Measurements from ENCODE around the gene RGS12.

Gene RGS12

GRCh38 chr4:3269991-3270611 lies 22.7 kb upstream of the RGS12 start:
- DNase-seq (ENCODE audit: low spot score) (no peak), FAIRE-seq (no peak)

DNA sequence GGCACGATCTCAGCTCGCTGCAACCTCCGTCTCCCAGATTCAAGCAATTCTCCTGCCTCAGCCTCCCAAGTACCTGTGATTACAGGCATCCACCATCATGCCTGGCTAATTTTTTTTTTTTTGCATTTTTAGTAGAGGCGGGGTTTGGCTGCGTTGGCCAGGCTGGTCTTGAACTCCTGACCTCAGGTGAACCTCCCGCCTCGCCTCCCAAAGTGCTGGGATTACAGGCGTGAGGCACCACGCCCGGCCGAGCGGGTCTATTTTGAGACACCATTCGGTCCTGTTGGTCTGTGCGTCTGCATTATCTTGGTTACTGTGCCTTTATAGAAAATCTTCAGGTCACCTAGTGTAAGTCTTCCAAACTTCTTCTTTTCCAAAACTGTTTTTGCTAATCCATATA lies 21.7 kb upstream of the RGS12 start:
- no peak for FAIRE-seq

GRCh38 chr4:3276986-3277385 lies 15.8 kb upstream of the RGS12 start:
- no peak for FAIRE-seq
- DNase-seq (ENCODE audit: low spot score), result peak; percentile 14

More for the DNA sequence above, 21.7 kb upstream of the RGS12 start:
- no peak for DNase-seq (ENCODE audit: low spot score)

GRCh38 chr4:3280466-3280865 lies 12.4 kb upstream of the RGS12 start:
- no peak for FAIRE-seq
- DNase-seq (ENCODE audit: low spot score), result no peak

- DNase-seq (ENCODE audit: low spot score) (no peak), FAIRE-seq (no peak)
Observed at GRCh38 chr4:3283483-3283882, 9.3 kb upstream of the RGS12 start.

DNA sequence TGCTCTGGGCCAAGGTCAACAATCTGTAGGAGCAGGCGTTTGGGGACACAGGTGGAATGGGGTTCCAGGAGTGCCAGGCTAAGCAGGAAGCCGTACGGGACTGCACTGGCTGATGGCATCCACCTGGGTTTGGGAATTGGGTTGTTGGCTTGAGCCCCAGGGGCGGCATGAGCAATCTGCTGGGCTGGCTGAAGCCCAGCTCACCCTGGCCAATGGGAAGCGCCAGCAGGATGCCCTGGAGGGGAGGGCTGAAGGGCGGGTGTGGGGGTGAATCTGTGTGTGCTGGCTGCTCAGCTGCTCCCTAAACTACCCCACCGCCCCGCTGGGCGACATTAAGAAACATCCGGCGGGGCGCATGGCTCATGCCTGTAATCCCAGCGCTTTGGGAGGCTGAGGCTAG lies 8.9 kb upstream of the RGS12 start:
- no peak for DNase-seq (ENCODE audit: low spot score)
- no peak for FAIRE-seq

DNA sequence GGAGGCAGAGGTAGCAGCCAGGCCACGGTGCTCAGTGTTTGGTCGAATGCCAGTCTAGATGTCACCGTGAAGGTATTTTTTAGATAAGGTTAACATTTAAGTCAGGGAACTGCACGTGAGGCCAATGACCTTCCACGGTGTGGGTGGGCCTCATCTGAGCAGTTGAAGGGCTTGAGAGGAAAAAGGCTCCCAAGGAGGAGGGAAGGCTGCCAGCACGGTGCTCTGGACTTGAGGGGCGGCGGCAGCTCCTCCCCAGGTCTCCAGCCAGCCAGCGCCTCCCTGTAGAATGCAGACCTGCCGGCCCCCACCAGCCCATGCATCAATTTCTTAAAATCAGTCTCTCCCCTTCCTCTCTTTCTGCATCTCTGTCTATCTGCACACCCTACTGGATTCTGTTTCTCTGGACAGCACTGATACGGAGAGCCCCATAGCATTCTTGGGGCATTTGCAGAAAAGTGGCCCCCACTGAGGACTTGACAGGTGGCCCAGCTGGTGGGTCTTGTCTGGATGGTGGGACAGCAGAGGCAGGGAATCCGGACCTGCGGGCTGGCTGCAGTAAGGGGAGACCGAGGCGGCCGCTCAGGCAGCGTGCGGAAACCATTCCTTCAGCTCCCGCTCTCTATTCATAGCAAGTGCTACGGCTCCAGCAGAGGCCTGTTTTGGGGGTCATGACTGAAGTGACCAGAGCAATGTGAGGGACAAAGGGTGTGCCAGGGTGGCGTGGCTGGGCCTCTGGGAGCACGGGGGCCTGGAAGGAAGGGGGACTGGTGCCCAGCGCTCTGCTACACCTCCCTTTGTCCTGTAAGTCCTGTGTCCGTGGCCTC lies 7.9 kb upstream of the RGS12 start:
- FAIRE-seq, result no peak
- DNase-seq (ENCODE audit: low spot score), result no peak

DNA sequence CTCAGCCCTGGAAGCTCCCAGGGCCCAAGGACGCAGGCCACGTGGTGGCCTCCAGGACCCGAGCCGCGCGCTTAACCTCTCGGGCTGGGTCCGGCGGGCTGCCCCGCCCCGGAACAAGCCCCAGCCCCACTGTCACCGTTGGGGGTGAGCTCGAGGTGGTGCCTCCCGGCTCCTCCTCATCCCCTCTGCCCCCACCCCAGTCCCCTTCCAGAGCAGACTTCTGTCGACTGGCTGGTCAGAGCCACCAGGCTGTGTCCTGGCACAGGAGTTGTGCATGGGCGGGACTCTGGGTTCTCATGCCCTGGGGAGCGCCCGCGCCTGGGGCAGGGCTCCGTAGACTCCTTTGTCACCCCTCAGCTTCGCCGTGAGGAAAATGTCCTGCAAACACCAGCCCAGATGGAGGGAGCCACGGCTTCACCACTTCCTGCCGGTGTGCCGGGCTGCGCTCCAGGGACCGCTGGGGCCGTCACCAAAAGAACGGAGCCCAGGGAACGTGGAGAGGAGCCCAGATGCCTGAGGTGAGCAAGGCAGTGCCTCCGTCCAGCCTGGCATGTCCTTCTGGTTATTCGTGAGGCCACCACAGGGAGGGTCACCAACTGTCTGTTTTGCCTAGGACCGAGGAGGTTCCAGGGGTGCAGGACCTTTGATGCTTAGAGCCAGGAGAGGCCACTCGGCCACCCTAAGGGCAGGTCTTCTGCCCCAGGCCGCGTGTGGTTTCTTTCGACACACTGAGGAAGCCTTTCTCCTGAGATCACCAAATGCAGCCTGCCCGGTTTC lies 7.1 kb upstream of the RGS12 start:
- DNase-seq (ENCODE audit: low spot score) (no peak), FAIRE-seq (no peak)

DNA sequence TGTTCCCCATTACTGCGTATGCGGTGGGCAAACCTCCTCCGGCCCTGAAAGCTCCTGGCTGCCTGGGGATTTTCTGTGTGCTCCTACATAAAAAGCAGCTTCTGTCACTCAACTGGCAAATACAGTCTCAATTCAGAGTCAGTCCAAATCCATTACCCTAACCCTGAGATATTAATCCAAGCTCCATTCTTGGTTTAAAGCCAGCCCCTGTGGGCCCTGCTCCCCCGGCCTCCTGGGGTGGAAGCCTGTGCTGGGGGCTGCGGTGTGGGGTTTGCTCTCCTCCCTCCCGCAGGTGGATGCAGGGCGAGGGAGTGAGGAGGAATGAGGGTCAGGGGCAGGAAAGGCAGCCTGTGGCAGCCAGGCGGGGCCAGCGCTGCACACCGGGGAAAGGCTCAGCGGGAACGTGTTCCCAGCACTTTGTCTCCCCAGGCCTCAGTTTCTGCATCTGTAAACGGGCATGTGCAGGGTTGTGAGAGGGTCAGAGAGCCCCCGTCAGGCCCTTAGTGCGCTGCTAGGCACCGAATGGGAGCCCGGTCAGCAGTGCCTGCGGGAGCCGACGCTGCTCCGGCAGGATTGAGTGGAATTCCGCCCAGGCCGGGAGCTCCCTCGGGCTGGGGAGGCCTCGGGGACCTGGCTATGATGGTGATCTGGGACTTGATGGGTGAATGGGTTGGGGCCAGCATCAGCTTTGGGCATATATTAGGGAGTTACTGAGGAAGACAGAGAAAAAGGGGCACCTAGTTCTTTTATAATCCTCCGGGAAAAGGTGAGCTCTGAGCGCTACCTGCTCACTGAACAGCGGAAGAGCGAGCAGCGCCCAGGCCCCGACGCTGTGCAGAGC lies 6.3 kb upstream of the RGS12 start:
- DNase-seq (ENCODE audit: low spot score) (no peak), FAIRE-seq (no peak)

DNA sequence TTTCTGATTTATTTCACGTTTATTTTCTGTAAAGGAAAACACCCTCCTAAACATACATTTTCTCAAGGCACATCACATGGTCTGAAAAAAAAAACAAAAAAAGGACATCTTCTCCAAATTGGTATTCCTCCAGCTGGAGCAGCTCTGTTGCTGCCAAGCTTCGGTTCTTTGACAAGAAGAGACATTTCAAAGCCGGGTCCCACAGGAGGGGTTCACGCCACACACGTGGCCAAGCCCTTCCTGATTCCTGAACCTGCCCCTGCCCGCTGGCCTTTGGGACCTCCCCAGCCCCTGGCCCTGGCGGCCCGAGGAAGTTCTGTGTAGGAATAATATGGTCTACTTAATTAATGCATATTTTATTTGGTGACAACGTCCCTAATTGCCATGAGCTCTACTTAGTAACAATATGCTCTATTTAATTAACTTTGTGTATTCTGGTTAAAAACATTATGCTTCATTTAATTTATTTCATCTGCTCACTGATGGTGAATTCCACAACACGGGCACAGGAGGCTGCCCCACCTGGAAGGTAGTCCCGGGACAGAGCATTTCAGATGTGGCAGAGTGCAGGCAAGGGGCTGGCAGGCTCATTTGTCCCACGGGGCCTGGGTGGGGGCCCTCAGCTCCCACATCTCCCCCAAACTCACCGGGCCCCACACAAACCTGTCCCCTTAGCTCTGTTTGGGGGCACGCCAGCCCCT lies 5.4 kb upstream of the RGS12 start:
- FAIRE-seq (no peak), DNase-seq (ENCODE audit: low spot score) (no peak)

DNA sequence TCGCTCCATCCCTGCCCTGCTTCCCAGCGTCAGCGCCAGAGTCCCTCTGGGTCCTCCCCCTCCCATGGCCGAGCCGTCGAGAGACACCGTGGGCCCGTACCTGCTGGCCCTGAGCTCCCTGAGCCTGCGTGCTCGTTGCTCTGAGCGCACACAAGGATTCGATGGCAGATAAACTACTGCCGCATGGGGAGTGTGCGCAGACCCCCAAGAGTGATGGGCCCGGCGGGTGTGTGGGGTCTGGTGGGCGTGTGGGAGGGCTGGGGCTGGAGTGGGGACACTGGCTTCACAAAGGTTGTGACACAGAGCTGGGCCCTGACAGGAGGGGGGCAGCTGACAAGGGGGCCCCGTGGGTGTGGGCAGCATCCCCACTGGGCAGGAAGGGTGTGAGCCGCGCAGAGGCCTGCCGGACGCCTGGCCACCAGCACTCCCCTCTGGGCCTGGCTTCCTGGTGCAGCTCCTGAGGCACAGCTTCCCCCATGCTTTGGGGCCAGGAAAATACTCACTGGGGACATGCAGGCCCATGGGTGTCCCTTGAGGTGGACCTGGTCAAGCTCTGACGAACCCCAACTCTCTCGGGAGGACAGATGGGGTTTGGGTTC lies 4.8 kb upstream of the RGS12 start:
- no peak for FAIRE-seq
- DNase-seq (ENCODE audit: low spot score), result no peak

- FAIRE-seq, result no peak
- DNase-seq (ENCODE audit: low spot score), result no peak
Observed at GRCh38 chr4:3288571-3289094, 4.2 kb upstream of the RGS12 start.

DNA sequence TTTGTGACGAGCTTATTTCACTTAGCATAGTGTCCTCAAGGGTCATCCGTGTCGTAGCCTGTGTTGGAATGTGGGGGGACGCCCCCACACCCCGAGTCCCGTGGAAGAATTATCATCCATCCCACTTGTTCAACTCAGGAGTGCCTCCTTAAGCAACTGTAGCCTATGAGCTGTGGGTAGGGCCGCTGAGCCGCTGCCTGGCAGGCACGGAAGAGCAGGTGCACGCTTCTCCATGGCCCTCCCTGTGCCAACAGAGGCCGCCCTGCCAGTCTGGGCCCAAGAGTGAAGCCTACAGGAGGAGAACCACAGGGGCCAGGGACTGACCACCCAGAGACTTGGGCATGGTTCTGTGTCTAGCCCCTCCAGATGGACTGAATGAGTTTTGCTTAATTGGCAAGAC lies 2.3 kb upstream of the RGS12 start:
- DNase-seq (ENCODE audit: low spot score) (no peak), FAIRE-seq (no peak)

DNA sequence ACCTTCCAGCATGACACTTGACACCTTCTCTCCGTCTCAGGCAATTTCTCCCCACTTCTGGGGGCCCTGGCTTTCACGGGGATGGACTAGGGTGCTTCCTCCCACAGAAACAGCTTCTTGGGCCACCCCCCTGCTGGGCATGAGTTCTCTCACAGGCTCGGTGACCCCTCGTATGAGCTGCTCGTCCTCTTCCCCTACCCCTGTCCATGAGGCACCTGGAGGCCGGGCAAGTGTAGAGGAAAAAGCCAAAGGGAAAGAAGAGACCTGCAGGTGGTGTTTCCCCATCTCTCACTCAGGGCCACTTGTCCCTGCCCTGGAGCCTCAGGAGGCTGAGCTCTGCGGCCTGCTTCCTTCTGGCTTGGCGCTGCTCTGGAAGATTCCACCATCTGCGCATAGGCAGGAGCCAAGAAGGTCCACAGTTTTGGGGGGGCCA lies 1.9 kb upstream of the RGS12 start:
- DNase-seq (ENCODE audit: low spot score), result no peak
- FAIRE-seq, result no peak

DNA sequence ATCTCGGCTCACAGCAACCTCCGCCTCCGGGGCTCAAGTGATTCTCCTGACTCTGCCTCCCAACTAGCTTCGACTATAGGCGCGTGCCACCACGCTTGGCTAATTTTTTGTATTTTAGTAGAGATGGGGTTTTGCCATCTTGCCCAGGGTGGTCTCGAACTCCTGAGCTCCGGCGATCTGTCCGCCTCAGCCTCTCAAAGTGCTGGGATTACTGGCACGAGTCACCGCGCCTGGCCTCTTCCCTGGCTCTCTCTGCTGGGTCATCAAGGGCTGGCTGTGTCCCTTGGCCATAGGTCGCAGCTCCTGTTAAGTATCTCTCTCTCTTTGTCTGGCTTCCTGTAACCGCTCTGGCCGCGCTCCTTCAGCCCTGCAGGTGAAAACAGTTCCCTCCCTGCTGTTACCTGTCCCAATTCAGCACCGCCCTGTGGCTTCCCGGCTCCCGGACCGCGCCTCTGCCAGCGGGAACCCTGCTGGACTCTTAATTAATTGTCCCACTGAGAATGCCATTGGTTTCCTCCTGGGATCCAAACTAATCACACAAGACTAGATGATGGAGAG lies 1.3 kb upstream of the RGS12 start:
- DNase-seq (ENCODE audit: low spot score), result no peak
- no peak for FAIRE-seq

DNA sequence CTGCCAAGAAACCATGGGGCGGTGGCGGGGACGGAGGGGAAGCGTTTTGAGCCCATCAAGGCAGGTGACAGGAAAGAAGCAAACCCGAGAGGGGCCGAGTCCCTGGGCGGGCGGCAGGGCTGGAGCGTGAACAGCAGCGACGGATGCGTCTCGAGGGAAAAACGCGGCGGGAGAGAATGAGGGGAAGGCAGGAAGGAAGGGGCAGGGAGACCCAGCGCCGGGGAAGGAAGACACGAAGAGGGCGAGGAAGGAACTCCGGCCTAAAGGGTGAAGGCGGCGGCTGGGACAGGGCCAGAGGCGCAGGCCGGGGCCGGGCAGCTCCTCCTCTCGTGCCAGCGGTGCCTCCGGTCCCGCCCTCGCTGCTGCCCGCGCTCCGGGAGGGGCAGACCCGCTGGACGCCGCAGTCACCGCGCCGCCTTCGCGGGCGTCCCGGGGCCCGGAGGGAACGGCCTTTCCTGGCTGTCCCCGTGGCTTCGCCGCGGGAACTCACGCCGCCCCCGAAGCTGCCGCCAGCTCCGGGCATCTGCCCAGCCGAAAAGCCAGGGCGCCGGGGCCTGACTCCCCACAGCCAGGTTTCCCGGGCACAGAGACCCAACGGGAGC lies 751 bp upstream of the RGS12 start:
- peak; percentile 68 for DNase-seq (ENCODE audit: low spot score)
- no peak for FAIRE-seq

GRCh38 chr4:3293401-3294391 lies 875 bp downstream of the RGS12 start:
- no peak for FAIRE-seq
- no peak for DNase-seq (ENCODE audit: low spot score)

Data from urothelium cell line (cell line).